HAP-1 (cell line): ENCODE measurements around the gene LRRC8B.

Experiments used
- DNase-seq, 2 experiments: peaks; one replicate each; pipeline ENCODE4 v3.0.0-alpha.2; 2016 to 2020; ENCODE audit warnings: low spot score in 2 of 2
- H3K27me3 ChIP-seq: fragments of 250-450 bp; sonication (Bioruptor Pico); 2 replicates; pipeline ENCODE4 v1.5.1; 2020; ENCODE audit warnings: low read depth, mild to moderate bottlenecking, moderate library complexity
- H3K36me3 ChIP-seq: fragments of 250-450 bp; sonication (Bioruptor Pico); replicated peaks from 2 replicates; pipeline ENCODE4 v1.5.1; 2020; ENCODE audit warnings: mild to moderate bottlenecking
- H3K4me1 ChIP-seq: fragments of 250-450 bp; sonication (Bioruptor Pico); 2 replicates; pipeline ENCODE4 v1.5.1; 2020; ENCODE audit warnings: mild to moderate bottlenecking
- H3K4me3 ChIP-seq: fragments of 250-450 bp; sonication (Bioruptor Pico); 2 replicates; pipeline ENCODE4 v1.5.1; 2020; ENCODE audit warnings: mild to moderate bottlenecking, moderate library complexity
- H3K9me3 ChIP-seq: fragments of 250-450 bp; sonication (Bioruptor Pico); 2 replicates; pipeline ENCODE4 v1.5.1; 2020; ENCODE audit warnings: mild to moderate bottlenecking, moderate library complexity
- in situ Hi-C: fragments of 300-500 bp; cut with MboI; formaldehyde crosslinking; loops from 3 replicates; pipeline ENCODE4 v1.14.3; 2020; ENCODE audit warnings: low sequenced_read_pairs, inconsistent platforms, mixed read lengths

The LRRC8B gene

GRCh38 chr1:89524369-89525168, at the start of gene LRRC8B:
Gene LRRC8B (plus strand): TSS chr1:89524829. CDS start chr1:89582651, 57,822 bp downstream.
- peak within 1 kb of the TSS; percentile 86 for H3K4me3 ChIP-seq
- in situ Hi-C loops = loop anchor here (5.0 kb wide), 1 partner anchor 73 kb away; no protein-coding TSS in a partner anchor
- H3K9me3 ChIP-seq = no peaks in the 10 kb centered on the region
- DNase-seq = peak; percentile 89 to 95
- H3K27me3 ChIP-seq = no peaks in the 10 kb centered on the region
- peaks cover 9% of the 10 kb centered on the region for H3K36me3 ChIP-seq
- H3K4me1 ChIP-seq = peaks cover 44% of the 10 kb centered on the region

GRCh38 chr1:89475269-89475668, 49.4 kb upstream of the LRRC8B start:
- Histone ChIP-seq H3K9me3 (0 out of 2 replicates have a peak, but pooled peaks cover 4% of the 10 kb centered on the region), H3K4me3 (no peak overlapping the region), H3K4me1 (no peaks in the 10 kb centered on the region), H3K36me3 (no peaks in the 10 kb centered on the region), H3K27me3 (no peaks in the 10 kb centered on the region)
- no peak for DNase-seq
- in situ Hi-C loops = no loop called here

GRCh38 chr1:89476072-89476471, 48.6 kb upstream of the LRRC8B start:
- Histone ChIP-seq H3K27me3 (no peaks in the 10 kb centered on the region), H3K36me3 (no peaks in the 10 kb centered on the region), H3K4me3 (no peak overlapping the region), H3K9me3 (peaks cover 9% of the 10 kb centered on the region), H3K4me1 (no peaks in the 10 kb centered on the region)
- no peak for DNase-seq
- in situ Hi-C loops = no loop called here

- in situ Hi-C loops = loop anchor here (10.0 kb wide), 1 partner anchor 272 kb away; no protein-coding TSS in a partner anchor
Observed at GRCh38 chr1:89483010-89483756, 41.4 kb upstream of the LRRC8B start.

GRCh38 chr1:89483757-89484077, 40.9 kb upstream of the LRRC8B start:
- peaks cover 5% of the 10 kb centered on the region for H3K9me3 ChIP-seq
- DNase-seq = no peak
- no peaks in the 10 kb centered on the region for H3K27me3 ChIP-seq
- in situ Hi-C loops = loop anchor here (10.0 kb wide), 1 partner anchor 271 kb away; no protein-coding TSS in a partner anchor
- H3K36me3 ChIP-seq = no peaks in the 10 kb centered on the region
- no peak overlapping the region for H3K4me3 ChIP-seq
- H3K4me1 ChIP-seq = no peaks in the 10 kb centered on the region; the same call in 1 of the 2 replicates

More at GRCh38 chr1:89483010-89483756, 41.4 kb upstream of the LRRC8B start:
- Histone ChIP-seq H3K4me1 (no peaks in the 10 kb centered on the region; the same call in 1 of the 2 replicates), H3K36me3 (no peaks in the 10 kb centered on the region), H3K9me3 (peaks cover 5% of the 10 kb centered on the region), H3K27me3 (no peaks in the 10 kb centered on the region), H3K4me3 (no peak overlapping the region)
- peak; percentile 89 for DNase-seq

- Histone ChIP-seq H3K4me1 (no peaks in the 10 kb centered on the region; the same call in 1 of the 2 replicates), H3K27me3 (no peaks in the 10 kb centered on the region), H3K4me3 (no peak overlapping the region), H3K9me3 (peaks cover 5% of the 10 kb centered on the region), H3K36me3 (no peaks in the 10 kb centered on the region)
- in situ Hi-C loops = loop anchor here (10.0 kb wide), 1 partner anchor 270 kb away; no protein-coding TSS in a partner anchor
- no peak for DNase-seq
Observed at GRCh38 chr1:89484092-89485038, 40.3 kb upstream of the LRRC8B start.

GRCh38 chr1:89487972-89488371, 36.7 kb upstream of the LRRC8B start:
- in situ Hi-C loops = loop anchor here (10.0 kb wide), 1 partner anchor 267 kb away; no protein-coding TSS in a partner anchor
- Histone ChIP-seq H3K9me3 (no peaks in the 10 kb centered on the region), H3K27me3 (no peaks in the 10 kb centered on the region), H3K4me3 (no peak overlapping the region), H3K4me1 (no peaks in the 10 kb centered on the region), H3K36me3 (no peaks in the 10 kb centered on the region)
- DNase-seq = no peak

GRCh38 chr1:89489047-89489729, 35.4 kb upstream of the LRRC8B start:
- DNase-seq = no peak
- in situ Hi-C loops = loop anchor here (10.0 kb wide), 1 partner anchor 266 kb away; no protein-coding TSS in a partner anchor
- H3K36me3 ChIP-seq = no peaks in the 10 kb centered on the region
- no peaks in the 10 kb centered on the region for H3K27me3 ChIP-seq
- no peaks in the 10 kb centered on the region for H3K4me1 ChIP-seq
- H3K4me3 ChIP-seq = no peak overlapping the region
- no peaks in the 10 kb centered on the region for H3K9me3 ChIP-seq

GRCh38 chr1:89490389-89490788, 34.2 kb upstream of the LRRC8B start:
- H3K4me1 ChIP-seq = no peaks in the 10 kb centered on the region

GRCh38 chr1:89499320-89499719, 25.3 kb upstream of the LRRC8B start:
- Histone ChIP-seq H3K9me3 (no peaks in the 10 kb centered on the region), H3K4me1 (no peaks in the 10 kb centered on the region), H3K4me3 (no peak overlapping the region), H3K27me3 (peaks cover 10% of the 10 kb centered on the region), H3K36me3 (no peaks in the 10 kb centered on the region)
- DNase-seq = no peak
- in situ Hi-C loops = no loop called here

More at GRCh38 chr1:89490389-89490788, 34.2 kb upstream of the LRRC8B start:
- no peaks in the 10 kb centered on the region for H3K36me3 ChIP-seq
- H3K27me3 ChIP-seq = no peaks in the 10 kb centered on the region
- in situ Hi-C loops = no loop called here
- no peaks in the 10 kb centered on the region for H3K9me3 ChIP-seq
- H3K4me3 ChIP-seq = no peak overlapping the region
- DNase-seq = no peak

GRCh38 chr1:89502042-89502441, 22.6 kb upstream of the LRRC8B start:
- no peaks in the 10 kb centered on the region for H3K36me3 ChIP-seq
- no peak for DNase-seq
- no peaks in the 10 kb centered on the region for H3K9me3 ChIP-seq
- peaks cover 12% of the 10 kb centered on the region for H3K27me3 ChIP-seq
- H3K4me1 ChIP-seq = no peaks in the 10 kb centered on the region
- no peak overlapping the region for H3K4me3 ChIP-seq
- in situ Hi-C loops = no loop called here

- Histone ChIP-seq H3K9me3 (no peaks in the 10 kb centered on the region), H3K4me1 (no peaks in the 10 kb centered on the region), H3K36me3 (no peaks in the 10 kb centered on the region), H3K4me3 (no peak overlapping the region), H3K27me3 (peaks cover 12% of the 10 kb centered on the region)
- no peak for DNase-seq
- in situ Hi-C loops = no loop called here
Observed at GRCh38 chr1:89502895-89503294, 21.7 kb upstream of the LRRC8B start.
